NB4 (cell line): ENCODE data around the gene ZNF578.

Experiments used
- DNase-seq: peaks from one replicate; pipeline ENCODE4 v3.0.0; 2010; ENCODE audit warnings: low read depth
- H3K4me3 ChIP-seq: one replicate; pipeline ENCODE4 v1.5.1; 2011; ENCODE audit warnings: mild to moderate bottlenecking, low read depth, low read length, moderate library complexity
- MYC ChIP-seq: IDR thresholded peaks from 2 replicates; pipeline ENCODE4 v1.6.1; 2011; ENCODE audit warnings: low read depth, low read length
- POLR2A ChIP-seq: IDR thresholded peaks from 2 replicates; pipeline ENCODE4 v1.6.1; 2011; ENCODE audit warnings: mild to moderate bottlenecking; ENCODE audit not compliant: insufficient read length; ENCODE audit errors: extremely low read depth
- TF ChIP-seq, protein P1 (sequence below): IDR thresholded peaks from 2 replicates; pipeline ENCODE4 v1.6.1; 2011; ENCODE audit warnings: low read depth, low read length
- TF ChIP-seq, protein P2 (sequence below): IDR thresholded peaks from one replicate; pipeline ENCODE4 v1.5.1; 2012; ENCODE audit warnings: low read depth, low read length

Gene ZNF578

DNA sequence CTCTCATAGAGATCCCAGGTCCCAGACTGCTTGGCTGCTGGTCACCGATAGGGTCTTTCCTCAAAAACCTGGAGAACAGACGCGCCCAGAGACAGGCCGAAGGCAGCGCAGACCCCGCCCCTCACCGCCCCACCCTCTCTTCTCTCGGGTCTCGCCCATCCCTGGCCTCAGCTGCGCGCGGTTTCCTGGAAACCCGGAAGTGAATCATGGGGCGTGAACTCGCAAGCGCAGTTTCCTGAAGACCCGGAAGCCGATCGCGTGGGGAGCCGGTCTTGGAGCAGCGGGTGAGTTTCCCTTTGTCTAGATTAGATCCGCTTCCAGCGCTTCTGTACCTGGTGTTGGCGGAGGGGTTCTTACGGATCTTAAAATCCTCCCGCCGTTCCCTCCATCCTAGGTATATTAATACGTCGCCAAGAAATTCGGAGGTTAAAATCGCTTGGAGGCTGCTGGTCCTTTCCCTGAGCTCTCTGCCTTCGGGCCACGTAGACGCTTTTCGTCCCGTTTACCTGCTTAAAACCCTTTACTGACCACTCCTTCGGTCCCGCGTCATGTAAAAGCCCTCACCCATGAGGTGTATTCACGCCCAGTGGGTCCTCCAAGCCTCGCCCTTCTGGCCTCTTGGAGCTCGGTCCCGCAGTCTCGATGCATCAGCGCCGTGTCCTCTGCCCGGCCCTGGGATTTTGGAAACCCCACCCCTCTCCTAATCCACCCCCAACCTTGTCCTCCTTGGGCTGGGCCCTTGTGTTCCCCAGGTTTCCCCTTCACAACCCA, at the start of gene ZNF578:
TSS of gene ZNF578 (plus strand) at position 230 of the 771 bp plus-strand sequence. CDS start 48,293 bp downstream, outside the sequence.
- DNase-seq: no peak
- TF ChIP-seq, protein P1, sequence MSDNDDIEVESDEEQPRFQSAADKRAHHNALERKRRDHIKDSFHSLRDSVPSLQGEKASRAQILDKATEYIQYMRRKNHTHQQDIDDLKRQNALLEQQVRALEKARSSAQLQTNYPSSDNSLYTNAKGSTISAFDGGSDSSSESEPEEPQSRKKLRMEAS: no peak
- TF ChIP-seq MYC: no peak
- TF ChIP-seq, protein P2, sequence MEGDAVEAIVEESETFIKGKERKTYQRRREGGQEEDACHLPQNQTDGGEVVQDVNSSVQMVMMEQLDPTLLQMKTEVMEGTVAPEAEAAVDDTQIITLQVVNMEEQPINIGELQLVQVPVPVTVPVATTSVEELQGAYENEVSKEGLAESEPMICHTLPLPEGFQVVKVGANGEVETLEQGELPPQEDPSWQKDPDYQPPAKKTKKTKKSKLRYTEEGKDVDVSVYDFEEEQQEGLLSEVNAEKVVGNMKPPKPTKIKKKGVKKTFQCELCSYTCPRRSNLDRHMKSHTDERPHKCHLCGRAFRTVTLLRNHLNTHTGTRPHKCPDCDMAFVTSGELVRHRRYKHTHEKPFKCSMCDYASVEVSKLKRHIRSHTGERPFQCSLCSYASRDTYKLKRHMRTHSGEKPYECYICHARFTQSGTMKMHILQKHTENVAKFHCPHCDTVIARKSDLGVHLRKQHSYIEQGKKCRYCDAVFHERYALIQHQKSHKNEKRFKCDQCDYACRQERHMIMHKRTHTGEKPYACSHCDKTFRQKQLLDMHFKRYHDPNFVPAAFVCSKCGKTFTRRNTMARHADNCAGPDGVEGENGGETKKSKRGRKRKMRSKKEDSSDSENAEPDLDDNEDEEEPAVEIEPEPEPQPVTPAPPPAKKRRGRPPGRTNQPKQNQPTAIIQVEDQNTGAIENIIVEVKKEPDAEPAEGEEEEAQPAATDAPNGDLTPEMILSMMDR: no peak
- TF ChIP-seq POLR2A: no peak
- no peak within 1 kb of the TSS for H3K4me3 ChIP-seq

DNA sequence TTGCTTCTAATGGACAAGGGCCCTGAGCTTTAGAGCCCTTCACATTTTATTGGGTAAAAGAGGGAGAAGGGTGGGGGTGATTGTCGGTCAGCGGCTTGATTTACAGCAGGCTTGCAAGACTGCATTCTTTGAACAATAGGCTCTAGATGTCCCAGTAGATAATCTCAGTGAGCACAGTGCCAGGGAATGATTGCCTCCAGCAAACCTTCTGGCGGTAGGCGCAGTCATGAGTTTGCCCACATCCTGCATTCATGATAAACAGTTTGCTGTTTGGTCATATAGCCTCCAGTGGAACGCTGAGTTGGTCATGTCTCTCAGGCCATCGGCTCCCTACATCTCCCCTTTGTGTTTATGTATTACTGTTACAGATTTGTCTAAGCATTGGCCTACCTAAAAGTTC, 43.1 kb upstream of the ZNF578 start:
- no peak for DNase-seq
- H3K4me3 ChIP-seq: no peak overlapping the region
- TF ChIP-seq, protein P2: no peak
- TF ChIP-seq MYC (no peak), POLR2A (no peak)
- TF ChIP-seq, protein P1: no peak

DNA sequence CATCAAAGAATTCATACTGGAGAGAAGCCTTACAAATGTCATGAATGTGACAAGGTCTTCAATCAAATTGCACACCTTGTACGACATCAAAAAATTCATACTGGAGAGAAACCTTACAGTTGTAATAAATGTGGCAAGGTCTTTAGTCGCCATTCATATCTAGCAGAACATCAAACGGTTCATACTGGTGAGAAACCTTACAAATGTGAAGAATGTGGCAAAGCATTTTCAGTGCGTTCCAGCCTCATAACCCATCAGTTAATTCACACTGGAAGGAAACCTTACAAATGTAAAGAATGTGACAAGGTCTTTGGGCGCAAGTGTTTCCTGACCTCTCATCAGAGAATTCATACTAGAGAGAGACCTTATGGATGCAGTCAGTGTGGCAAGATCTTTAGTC, 37.6 kb upstream of the ZNF578 start:
- DNase-seq: no peak
- TF ChIP-seq POLR2A (no peak), MYC (no peak)
- TF ChIP-seq, protein P2: no peak
- H3K4me3 ChIP-seq: no peak overlapping the region

DNA sequence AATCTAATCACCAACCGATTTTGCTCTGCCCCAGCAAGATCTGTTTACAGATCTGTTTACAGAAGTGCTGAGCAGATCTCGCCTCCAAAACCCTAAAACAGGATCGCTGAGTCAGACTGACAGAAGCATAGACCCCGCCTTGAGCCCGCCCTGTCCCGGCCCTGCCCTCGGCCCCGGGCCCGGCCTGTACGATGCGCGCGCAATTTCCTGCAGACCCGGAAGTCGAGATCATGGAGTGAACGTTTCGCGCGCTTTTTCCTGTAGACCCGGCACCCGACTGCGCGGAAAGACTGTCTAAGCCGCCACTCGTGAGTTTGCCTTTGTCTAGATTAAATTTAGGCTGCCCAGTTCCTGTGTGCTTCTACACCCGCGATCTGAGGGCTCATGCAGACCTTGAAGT, 24.4 kb upstream of the ZNF578 start, which contains the start of gene ZNF534:
TSS of gene ZNF534 (plus strand) at position 212 of the 400 bp plus-strand sequence. CDS start 2,327 bp downstream, outside the sequence.
- TF ChIP-seq, protein P1: no peak
- TF ChIP-seq POLR2A (no peak), MYC (no peak)
- TF ChIP-seq, protein P2: no peak
- no peak for DNase-seq
- H3K4me3 ChIP-seq: no peak within 1 kb of the TSS

DNA sequence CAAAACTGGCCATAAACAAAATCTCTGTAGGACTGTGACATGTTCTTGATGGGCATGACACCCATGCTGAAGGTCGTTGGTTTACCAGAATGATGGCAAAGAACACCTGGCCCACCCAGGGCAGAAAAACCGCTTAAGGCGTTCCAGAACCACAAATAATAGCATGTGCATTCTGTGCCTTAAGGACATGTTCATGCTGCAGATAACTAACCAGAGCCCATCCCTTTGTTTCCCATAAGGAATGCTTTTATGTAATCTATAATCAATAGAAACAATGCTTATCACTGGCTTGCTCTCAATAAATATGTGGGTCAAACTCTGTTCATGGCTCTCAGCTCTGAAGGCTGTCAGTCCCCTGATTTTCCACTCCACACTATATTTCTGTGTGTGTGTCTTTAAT, 11.2 kb upstream of the ZNF578 start:
- TF ChIP-seq POLR2A (no peak), MYC (no peak)
- TF ChIP-seq, protein P1: no peak
- TF ChIP-seq, protein P2: no peak
- DNase-seq: no peak
- H3K4me3 ChIP-seq: no peak overlapping the region
